GM18520 (cell line): ENCODE measurements around the gene ANKRD11.
"Not testable (repeated sequence)": the region's sequence is repeated elsewhere in the genome, so short reads cannot be mapped to it uniquely, and the experiment has no call there.

Experiments
- ATAC-seq: cut with Tn5 transposase; IDR thresholded peaks from one replicate; pipeline ENCODE4 v1.9.1; 2021; ENCODE audit not compliant: unreplicated experiment

The ANKRD11 gene

GRCh38 chr16:89304941-89305705 is 185.2 kb downstream of the ANKRD11 start:
- ATAC-seq, result no peak

- no peak for ATAC-seq
These were observed 186.0 kb downstream of the ANKRD11 start for GRCh38 chr16:89304181-89304851.

GRCh38 chr16:89303617-89304016 is 186.7 kb downstream of the ANKRD11 start:
- ATAC-seq, result no peak

- no peak for ATAC-seq
These were observed 189.4 kb downstream of the ANKRD11 start for GRCh38 chr16:89300976-89301360.

GRCh38 chr16:89300311-89300975 is 189.9 kb downstream of the ANKRD11 start:
- ATAC-seq, result no peak

GRCh38 chr16:89299357-89300111 is 190.8 kb downstream of the ANKRD11 start:
- not testable (repeated sequence) for ATAC-seq

GRCh38 chr16:89298623-89299225 is 191.6 kb downstream of the ANKRD11 start:
- ATAC-seq, result no peak

- ATAC-seq, result no peak
These were observed 192.3 kb downstream of the ANKRD11 start for GRCh38 chr16:89297910-89298545.

GRCh38 chr16:89297156-89297874 is 193.0 kb downstream of the ANKRD11 start:
- no peak for ATAC-seq

GRCh38 chr16:89295915-89296314 is 194.4 kb downstream of the ANKRD11 start:
- ATAC-seq, result no peak

- no peak for ATAC-seq
These were observed 195.1 kb downstream of the ANKRD11 start for GRCh38 chr16:89295071-89295900.

- no peak for ATAC-seq
These were observed 195.9 kb downstream of the ANKRD11 start for GRCh38 chr16:89294486-89294885.

GRCh38 chr16:89293276-89294143 is 196.9 kb downstream of the ANKRD11 start:
- ATAC-seq, result no peak

- no peak for ATAC-seq
These were observed 197.8 kb downstream of the ANKRD11 start for GRCh38 chr16:89292443-89293078.

- no peak for ATAC-seq
These were observed 198.6 kb downstream of the ANKRD11 start for GRCh38 chr16:89291776-89292175.

- no peak for ATAC-seq
These were observed 199.0 kb downstream of the ANKRD11 start for GRCh38 chr16:89291363-89291762.

GRCh38 chr16:89290887-89291286 is 199.5 kb downstream of the ANKRD11 start:
- ATAC-seq, result no peak
